ENCODE results near the gene LACC1.

LACC1 gene

DNA sequence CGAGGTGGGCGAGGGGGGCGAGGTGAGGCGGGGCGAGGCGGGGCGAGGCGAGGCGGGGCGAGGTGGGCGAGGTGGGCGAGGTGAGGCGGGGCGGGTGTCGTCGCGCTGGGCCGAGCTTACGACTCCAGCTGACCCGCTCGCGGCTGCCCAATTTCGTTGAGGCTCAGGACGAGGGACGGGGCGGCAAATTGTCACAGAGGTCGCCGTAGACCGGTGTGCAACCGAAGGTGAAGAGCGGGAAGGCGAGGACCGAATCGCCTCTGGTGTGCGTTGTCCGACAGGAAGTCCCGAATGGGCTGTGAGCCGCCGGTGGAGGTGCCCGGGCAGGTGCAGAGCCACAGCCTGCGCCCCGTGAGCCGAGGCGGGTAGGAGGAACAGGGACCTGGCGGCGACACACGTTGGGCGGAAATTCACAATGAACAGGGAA, at the start of gene LACC1:
LACC1 (plus strand) TSS at position 150 of the 427 bp plus-strand sequence. CDS start 1,082 bp downstream, outside the sequence.
- no peak for DNase-seq

DNA sequence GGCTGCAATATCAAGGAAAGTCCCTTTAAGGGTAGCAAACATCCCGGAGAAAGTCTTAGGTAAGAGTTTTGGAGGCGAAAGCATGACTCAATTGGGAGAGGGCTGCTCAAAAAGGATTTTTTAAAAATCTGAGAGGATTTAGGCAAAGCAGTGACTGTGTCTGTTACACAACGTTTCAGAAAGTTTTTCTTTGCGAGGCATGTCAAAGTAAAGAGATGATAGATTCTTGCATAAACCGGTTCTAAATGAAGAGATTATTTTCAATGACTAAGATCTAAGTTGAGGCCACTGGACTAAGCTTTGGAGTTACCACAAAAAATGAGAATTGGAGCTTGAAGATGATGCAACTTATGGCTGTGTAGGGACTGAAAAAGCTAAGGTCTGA, 49.2 kb upstream of the LACC1 start:
- DNase-seq: no peak

GRCh38 chr13:43831088-43831487, 48.6 kb upstream of the LACC1 start:
- no peak for DNase-seq

DNA sequence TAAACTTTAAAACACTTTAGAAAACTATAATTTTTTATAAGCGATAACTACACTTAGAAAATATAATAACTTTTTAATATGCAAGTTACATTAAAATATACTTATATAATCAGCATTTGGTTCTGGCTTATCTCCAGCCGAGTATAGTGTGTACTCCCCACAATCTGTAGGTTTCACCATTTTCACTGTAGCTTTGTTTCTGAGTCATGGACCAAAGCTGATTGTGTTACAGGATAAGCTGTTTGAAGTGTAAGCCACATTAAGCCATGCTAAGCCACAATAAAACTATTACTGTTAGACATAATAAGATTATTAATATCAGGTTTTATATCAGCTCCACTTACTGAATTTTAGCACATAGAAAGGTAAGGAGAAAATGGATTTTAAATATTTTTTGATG, 44.0 kb upstream of the LACC1 start:
- DNase-seq: no peak

- DNase-seq: no peak
Observed at GRCh38 chr13:43838909-43839308, 40.8 kb upstream of the LACC1 start.

- DNase-seq: no peak
Observed at GRCh38 chr13:43846496-43847158, 33.1 kb upstream of the LACC1 start.

DNA sequence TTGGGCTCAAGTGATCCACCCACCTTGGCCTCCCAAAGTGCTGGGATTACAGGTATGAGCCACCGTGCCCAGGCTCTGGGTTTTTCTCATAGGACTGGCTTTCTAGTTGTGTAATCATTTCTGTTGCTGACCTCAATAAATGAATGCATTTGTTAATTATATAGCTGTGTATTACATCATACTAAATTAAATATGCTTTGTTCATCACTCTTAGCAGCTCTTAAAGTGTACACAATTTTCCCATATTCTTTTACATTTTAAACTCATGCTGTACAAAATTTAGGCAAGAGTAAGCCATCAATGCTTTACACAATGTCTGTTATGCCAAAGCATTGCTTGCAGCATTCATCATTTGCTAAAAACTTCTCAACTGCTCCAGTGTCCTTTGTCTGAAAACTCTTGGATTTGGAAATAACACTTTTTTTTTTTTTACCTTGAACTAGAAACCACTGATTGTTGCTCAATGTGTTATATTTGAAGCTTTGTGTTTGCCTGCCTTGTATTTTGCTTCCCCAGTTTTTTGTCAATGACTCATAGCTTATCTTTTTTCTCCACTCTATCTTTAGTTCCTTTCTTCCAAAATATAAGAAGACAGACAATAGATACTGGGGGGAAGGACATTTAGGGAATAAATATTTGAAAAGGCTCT, 31.6 kb upstream of the LACC1 start:
- no peak for DNase-seq

GRCh38 chr13:43850873-43851272, 28.8 kb upstream of the LACC1 start:
- no peak for DNase-seq

DNA sequence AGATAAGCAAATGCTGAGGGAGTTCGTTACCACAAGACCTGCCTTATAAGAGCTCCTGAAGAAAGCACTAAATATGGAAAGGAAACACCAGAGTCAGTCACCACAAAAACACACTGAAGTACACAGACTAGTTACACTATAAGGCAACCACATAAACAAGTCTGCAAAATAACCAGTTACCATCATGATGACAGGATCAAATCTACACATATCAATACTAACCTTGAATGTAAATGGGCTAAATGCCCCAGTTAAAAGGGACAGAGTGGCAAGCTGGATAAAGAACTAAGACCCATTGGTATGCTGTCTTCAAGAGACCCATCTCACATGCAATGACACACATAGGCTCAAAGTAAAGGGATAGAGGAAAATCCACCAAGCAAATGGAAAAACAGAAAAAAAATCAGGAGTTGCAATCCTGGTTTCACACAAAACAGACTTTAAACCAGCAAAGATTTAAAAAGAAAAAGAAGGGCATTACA, 26.7 kb upstream of the LACC1 start:
- no peak for DNase-seq

- no peak for DNase-seq
Observed at GRCh38 chr13:43861863-43862262, 17.8 kb upstream of the LACC1 start.

DNA sequence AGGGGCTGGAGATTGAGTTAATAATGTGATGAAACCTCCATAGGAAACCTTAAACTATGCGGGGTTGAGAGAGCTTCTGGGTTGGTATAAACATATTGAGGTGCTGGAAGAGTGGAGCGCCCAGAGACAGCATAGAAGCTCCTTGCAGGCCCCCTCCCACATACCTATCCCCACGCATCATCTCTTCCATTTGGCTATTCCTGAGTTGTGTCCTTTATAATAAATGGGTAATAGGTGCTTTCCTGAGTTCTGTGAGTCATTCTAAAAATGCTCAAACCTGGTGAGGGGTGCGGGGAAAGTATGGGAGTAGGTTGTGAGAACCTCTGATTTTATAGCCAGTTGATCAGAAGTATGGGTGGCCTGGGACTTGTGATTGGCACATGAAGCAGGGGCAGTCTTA, 14.8 kb upstream of the LACC1 start:
- no peak for DNase-seq

GRCh38 chr13:43865892-43866291, 13.8 kb upstream of the LACC1 start:
- no peak for DNase-seq

DNA sequence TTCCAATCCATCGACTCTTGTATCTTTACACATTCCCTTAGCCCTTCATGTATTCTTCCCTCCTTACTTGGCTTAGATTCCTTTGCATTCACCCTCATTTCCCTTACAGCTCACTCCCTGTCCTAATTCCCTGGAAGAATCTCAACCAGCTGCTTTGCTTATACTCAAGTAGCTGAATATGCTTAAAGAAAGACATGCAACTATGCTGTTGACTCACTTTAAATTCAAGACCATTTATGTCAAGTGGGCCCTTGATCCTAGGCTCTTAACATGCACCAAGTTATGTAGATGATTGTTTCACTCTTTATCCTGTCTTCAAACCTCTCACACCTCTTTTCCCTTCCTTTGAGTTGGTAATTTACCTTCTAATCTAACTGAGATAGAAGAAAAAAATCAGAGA, 7.5 kb upstream of the LACC1 start:
- DNase-seq: no peak

GRCh38 chr13:43874504-43875092, 5.1 kb upstream of the LACC1 start:
- DNase-seq: no peak

GRCh38 chr13:43876366-43876765, 3.3 kb upstream of the LACC1 start:
- no peak for DNase-seq

- no peak for DNase-seq
Observed at GRCh38 chr13:43877326-43877725, 2.4 kb upstream of the LACC1 start.

DNA sequence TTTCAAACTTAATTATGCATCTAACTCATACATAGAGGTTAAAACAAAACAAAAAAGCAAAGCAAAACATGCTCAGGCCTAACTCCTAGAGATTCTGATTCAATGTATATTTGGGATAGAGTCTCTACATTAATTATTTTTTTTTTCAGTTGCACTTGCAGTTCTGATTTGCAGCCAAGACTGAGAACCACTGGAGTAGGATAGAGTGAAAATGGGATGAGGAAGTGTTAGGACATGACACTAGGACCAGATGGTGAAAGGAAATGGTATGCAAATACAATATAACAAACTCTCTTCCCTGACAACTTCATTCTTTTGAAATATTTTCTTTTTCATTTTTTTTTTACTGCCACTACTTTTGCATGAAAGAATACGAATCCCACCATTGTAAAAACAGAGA, 1.9 kb upstream of the LACC1 start:
- DNase-seq: no peak

GRCh38 chr13:43878892-43879754, 581 bp upstream of the LACC1 start, which contains the start of gene CCDC122:
CCDC122 (minus strand) TSS chr13:43879740; CDS start chr13:43869376, 10,364 bp downstream.
- no peak for DNase-seq

GRCh38 chr13:43880214-43880855, 631 bp downstream of the LACC1 start:
- DNase-seq: no peak

DNA sequence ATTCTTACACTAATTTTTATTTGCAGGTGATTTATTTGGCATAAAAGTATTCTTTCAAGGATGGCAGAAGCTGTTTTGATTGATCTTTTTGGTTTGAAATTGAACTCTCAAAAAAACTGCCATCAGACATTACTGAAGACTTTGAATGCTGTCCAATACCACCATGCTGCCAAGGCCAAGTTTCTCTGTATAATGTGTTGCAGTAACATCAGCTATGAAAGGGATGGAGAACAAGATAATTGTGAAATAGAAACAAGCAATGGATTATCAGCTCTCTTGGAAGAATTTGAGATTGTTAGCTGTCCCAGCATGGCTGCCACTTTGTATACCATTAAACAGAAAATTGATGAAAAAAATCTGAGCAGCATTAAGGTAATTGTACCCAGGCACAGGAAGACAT, 1.2 kb downstream of the LACC1 start:
- DNase-seq: no peak

GRCh38 chr13:43881580-43881979, 1.9 kb downstream of the LACC1 start:
- no peak for DNase-seq

DNA sequence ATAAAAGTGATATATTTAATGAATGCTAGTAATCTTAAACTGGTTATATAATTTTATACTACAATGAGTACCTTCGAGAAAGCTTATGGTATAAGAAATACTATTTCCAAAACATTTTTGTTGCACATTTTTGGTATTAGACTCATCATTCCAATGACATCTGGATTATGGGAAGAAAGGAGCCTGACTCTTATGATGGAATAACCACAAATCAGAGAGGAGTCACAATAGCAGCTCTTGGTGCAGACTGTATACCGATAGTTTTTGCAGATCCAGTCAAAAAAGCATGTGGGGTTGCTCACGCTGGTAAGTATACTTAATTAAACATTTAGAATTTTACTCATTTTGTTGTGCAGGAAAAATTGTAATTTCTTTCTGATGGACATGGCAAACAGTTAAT, 3.9 kb downstream of the LACC1 start:
- no peak for DNase-seq

DNA sequence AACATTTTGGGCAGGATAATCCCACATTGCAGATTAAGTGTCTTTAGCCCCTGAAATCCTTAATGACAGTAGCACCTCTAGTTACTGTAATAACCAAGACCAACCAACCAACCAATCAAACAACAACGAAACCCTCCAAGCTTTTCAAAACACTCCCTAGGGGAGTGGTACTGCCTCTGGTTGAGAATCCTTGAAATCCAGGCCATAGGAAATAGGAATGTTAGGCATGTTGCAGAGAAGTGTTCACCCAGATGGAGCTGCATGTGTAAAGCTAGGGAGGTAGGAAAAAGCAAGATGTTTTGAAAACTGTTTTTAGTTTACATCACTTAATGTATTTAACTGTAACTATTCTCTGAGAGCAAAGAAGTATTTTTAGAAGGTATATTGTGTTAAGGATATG, 4.5 kb downstream of the LACC1 start:
- DNase-seq: no peak
